H9 (cell line): ENCODE results near the gene ASF1B. TPM values are rescaled to one million over a fixed set of nuclear protein-coding genes. Genes with fewer than 3 reads are reported as not detected.

Experiments
- DNase-seq: peaks from one replicate; pipeline ENCODE4 v3.0.0-alpha.2; 2017
- H2AFZ ChIP-seq: one replicate; pipeline ENCODE4 v1.6.1; 2013; ENCODE audit warnings: mild to moderate bottlenecking, low read length, control low read depth, moderate library complexity
- H2AK5ac ChIP-seq: 2 replicates; pipeline ENCODE4 v1.6.1; 2013; ENCODE audit warnings: low read length, control low read depth, mixed read lengths; ENCODE audit not compliant: insufficient read length
- H2BK120ac ChIP-seq: one replicate; pipeline ENCODE4 v1.6.1; 2013; ENCODE audit warnings: low read depth, mild to moderate bottlenecking, low read length, control low read depth, inconsistent platforms; ENCODE audit not compliant: poor library complexity, severe bottlenecking
- H2BK12ac ChIP-seq: 2 replicates; pipeline ENCODE4 v1.6.1; 2013; ENCODE audit warnings: low read length, control low read depth, mixed read lengths, low read depth; ENCODE audit not compliant: insufficient read length
- H2BK15ac ChIP-seq: 2 replicates; pipeline ENCODE4 v1.6.1; 2013; ENCODE audit warnings: low read depth, low read length, control low read depth
- H2BK20ac ChIP-seq: one replicate; pipeline ENCODE4 v1.6.1; 2013; ENCODE audit warnings: low read depth, mild to moderate bottlenecking, low read length, control low read depth, inconsistent platforms; ENCODE audit not compliant: poor library complexity, severe bottlenecking
- H2BK5ac ChIP-seq: 2 replicates; pipeline ENCODE4 v1.6.1; 2013; ENCODE audit warnings: low read length, control low read depth, mixed read lengths; ENCODE audit not compliant: insufficient read length
- H3K14ac ChIP-seq: 2 replicates; pipeline ENCODE4 v1.6.1; 2013; ENCODE audit warnings: low read length, control low read depth; ENCODE audit not compliant: insufficient read depth
- H3K18ac ChIP-seq: 2 replicates; pipeline ENCODE4 v1.6.1; 2013; ENCODE audit warnings: low read depth, mild to moderate bottlenecking, mixed read lengths, low read length, control low read depth; ENCODE audit not compliant: insufficient read length
- H3K23ac ChIP-seq: 2 replicates; pipeline ENCODE4 v1.6.1; 2013; ENCODE audit warnings: low read length, control low read depth, mixed read lengths, low read depth; ENCODE audit not compliant: insufficient read length
- H3K23me2 ChIP-seq: 2 replicates; pipeline ENCODE4 v1.6.1; 2013; ENCODE audit warnings: low read depth, mild to moderate bottlenecking, mixed read lengths, low read length, control low read depth; ENCODE audit not compliant: insufficient read length, poor library complexity, severe bottlenecking
- H3K27ac ChIP-seq: 2 replicates; pipeline ENCODE4 v1.5.1; 2013; ENCODE audit warnings: low read length, control low read depth, mixed read lengths, low read depth; ENCODE audit not compliant: insufficient read length
- H3K27me3 ChIP-seq: 2 replicates; pipeline ENCODE4 v1.6.1; 2013; ENCODE audit warnings: low read length, control low read depth, inconsistent platforms; ENCODE audit not compliant: insufficient read depth
- H3K4ac ChIP-seq: 2 replicates; pipeline ENCODE4 v1.6.1; 2013; ENCODE audit warnings: low read depth, mild to moderate bottlenecking, control low read depth, inconsistent platforms, low read length, moderate library complexity
- H3K4me1 ChIP-seq: 2 replicates; pipeline ENCODE4 v1.6.1; 2013; ENCODE audit warnings: low read length, control low read depth, inconsistent platforms; ENCODE audit not compliant: insufficient read depth
- H3K4me2 ChIP-seq: 2 replicates; pipeline ENCODE4 v1.6.1; 2013; ENCODE audit warnings: low read length, control low read depth, mixed read lengths; ENCODE audit not compliant: insufficient read length, insufficient read depth
- H3K56ac ChIP-seq: 2 replicates; pipeline ENCODE4 v1.6.1; 2013; ENCODE audit warnings: low read depth, mild to moderate bottlenecking, mixed read lengths, low read length, control low read depth; ENCODE audit not compliant: insufficient read length
- H3K79me1 ChIP-seq: 2 replicates; pipeline ENCODE4 v1.6.1; 2013; ENCODE audit warnings: low read depth, mild to moderate bottlenecking, moderate library complexity, low read length, control low read depth, inconsistent platforms; ENCODE audit not compliant: insufficient read depth, poor library complexity, severe bottlenecking
- H3K79me2 ChIP-seq: 2 replicates; pipeline ENCODE4 v1.6.1; 2013; ENCODE audit warnings: low read length, control low read depth, inconsistent platforms; ENCODE audit not compliant: insufficient read depth
- H3K9ac ChIP-seq: 2 replicates; pipeline ENCODE4 v1.6.1; 2013; ENCODE audit warnings: low read length, control low read depth, mixed read lengths; ENCODE audit not compliant: insufficient read length; ENCODE audit errors: extremely low read depth
- H3K9me3 ChIP-seq: one replicate; pipeline ENCODE4 v1.6.1; 2013; ENCODE audit warnings: low read depth, low read length, inconsistent platforms; ENCODE audit not compliant: control insufficient read depth
- H3T11ph ChIP-seq: one replicate; pipeline ENCODE4 v1.6.1; 2013; ENCODE audit warnings: mild to moderate bottlenecking, low read length, control low read depth, inconsistent platforms
- H4K20me1 ChIP-seq: one replicate; pipeline ENCODE4 v1.6.1; 2013; ENCODE audit not compliant: control insufficient read depth, insufficient read length, insufficient read depth
- H4K5ac ChIP-seq: 2 replicates; pipeline ENCODE4 v1.6.1; 2013; ENCODE audit warnings: low read depth, mild to moderate bottlenecking, mixed read lengths, low read length, control low read depth; ENCODE audit not compliant: insufficient read length
- H4K8ac ChIP-seq: replicated peaks from 2 replicates; pipeline ENCODE4 v1.6.1; 2013; ENCODE audit warnings: low read length, control low read depth, mixed read lengths, low read depth; ENCODE audit not compliant: insufficient read length
- H4K91ac ChIP-seq: 2 replicates; pipeline ENCODE4 v1.6.1; 2013; ENCODE audit warnings: low read depth, mild to moderate bottlenecking, moderate library complexity, mixed read lengths, low read length, control low read depth; ENCODE audit not compliant: insufficient read length
- H3K27ac Mint-ChIP-seq, 3 experiments: 2 replicates in 2 of 3; 3 replicates in 1 of 3; pipeline ENCODE4 v1.8.0; 2020 to 2021; ENCODE audit warnings: mixed read lengths in 3 of 3, mild to moderate bottlenecking in 1 of 3, moderate library complexity in 1 of 3
- H3K27me3 Mint-ChIP-seq: 2 replicates; pipeline ENCODE4 v1.8.0; 2021; ENCODE audit warnings: low read depth, mild to moderate bottlenecking, moderate library complexity, mixed read lengths
- H3K36me3 Mint-ChIP-seq, 3 experiments: 2 replicates in 2 of 3; 3 replicates in 1 of 3; pipeline ENCODE4 v1.8.0; 2020 to 2021; ENCODE audit warnings: low read depth in 3 of 3, mixed read lengths in 3 of 3; ENCODE audit not compliant: insufficient read depth in 1 of 3
- H3K4me1 Mint-ChIP-seq, 2 experiments: 2 replicates each; pipeline ENCODE4 v1.8.0; 2020; ENCODE audit warnings: mixed read lengths in 2 of 2
- H3K4me3 Mint-ChIP-seq, 2 experiments: 2 replicates in 1 of 2; 3 replicates in 1 of 2; pipeline ENCODE4 v1.8.0; 2020 to 2021; ENCODE audit warnings: mild to moderate bottlenecking in 2 of 2, mixed read lengths in 2 of 2, moderate library complexity in 1 of 2
- H3K9me3 Mint-ChIP-seq, 2 experiments: 2 replicates in 1 of 2; 3 replicates in 1 of 2; pipeline ENCODE4 v1.8.0; 2020; ENCODE audit warnings: mild to moderate bottlenecking in 2 of 2, mixed read lengths in 2 of 2, moderate library complexity in 1 of 2
- WGBS: extraction: QIAGEN DNeasy Blood & Tissue Kit; methylation state at CpG from one replicate; pipeline ENCODE4 v1.1.7; 2013; ENCODE audit warnings: missing lambda C conversion rate, low lambda C conversion rate, mixed read lengths; ENCODE audit not compliant: insufficient read length; ENCODE audit errors: extremely low coverage; 5-methylcytosine and 5-hydroxymethylcytosine counted together
- total RNA-seq: library from RNA; stranded (reverse); gene quantifications from 2 replicates; pipeline ENCODE4 v1.2.1, GENCODE V29; 2021
- TF ChIP-seq, protein P1 (sequence below): fragments of 200-600 bp; sonication (generic); conservative IDR thresholded peaks from 3 replicates; pipeline ENCODE4 v1.8.0; 2021; ENCODE audit warnings: antibody characterized with exemption, mild to moderate bottlenecking

Gene ASF1B
- total RNA-seq, 1 experiment from 2014 or later: 46.6 TPM

GRCh38 chr19:14152713-14153112, 16.3 kb upstream of the ASF1B start:
- no CpG with 5 or more reads among the region's 12 CpGs for WGBS
- Histone ChIP-seq H3K4me2 (no peak overlapping the region), H3K56ac (no peak overlapping the region), H4K8ac (no peak overlapping the region), H2BK120ac (no peak overlapping the region), H2BK15ac (no peak overlapping the region), H2BK5ac (no peak overlapping the region), H4K5ac (no peak overlapping the region), H3K27ac (no peak overlapping the region), H3K23me2 (no peaks in the 10 kb centered on the region), H3K27me3 (no peaks in the 10 kb centered on the region), H3K79me1 (no peaks in the 10 kb centered on the region), H3K4me1 (no peaks in the 10 kb centered on the region), H3K79me2 (no peaks in the 10 kb centered on the region), H2BK12ac (no peak overlapping the region), H3K14ac (no peak overlapping the region), H4K91ac (no peak overlapping the region), H3K18ac (no peak overlapping the region), H2AK5ac (no peak overlapping the region), H3K23ac (no peak overlapping the region), H2BK20ac (no peak overlapping the region), H3K9ac (no peak overlapping the region), H2AFZ (no peak overlapping the region), H3K9me3 (no peaks in the 10 kb centered on the region), H3T11ph (no peak overlapping the region), H3K4ac (no peak overlapping the region), H4K20me1 (no peaks in the 10 kb centered on the region)
- no peak overlapping the region for H3K4me3 Mint-ChIP-seq
- no peaks in the 10 kb centered on the region for H3K9me3 Mint-ChIP-seq
- no peak for DNase-seq
- peaks cover 33 to 55% (median 46%) of the 10 kb centered on the region in 3 experiments; a peak in 6 of 7 replicates for H3K36me3 Mint-ChIP-seq
- peaks cover 13 to 30% of the 10 kb centered on the region in 2 experiments for H3K4me1 Mint-ChIP-seq
- H3K27me3 Mint-ChIP-seq: no peaks in the 10 kb centered on the region
- peak overlapping the region in 1 of 3 experiments; percentile 46; a peak in 3 of 7 replicates for H3K27ac Mint-ChIP-seq
- TF ChIP-seq, protein P1, sequence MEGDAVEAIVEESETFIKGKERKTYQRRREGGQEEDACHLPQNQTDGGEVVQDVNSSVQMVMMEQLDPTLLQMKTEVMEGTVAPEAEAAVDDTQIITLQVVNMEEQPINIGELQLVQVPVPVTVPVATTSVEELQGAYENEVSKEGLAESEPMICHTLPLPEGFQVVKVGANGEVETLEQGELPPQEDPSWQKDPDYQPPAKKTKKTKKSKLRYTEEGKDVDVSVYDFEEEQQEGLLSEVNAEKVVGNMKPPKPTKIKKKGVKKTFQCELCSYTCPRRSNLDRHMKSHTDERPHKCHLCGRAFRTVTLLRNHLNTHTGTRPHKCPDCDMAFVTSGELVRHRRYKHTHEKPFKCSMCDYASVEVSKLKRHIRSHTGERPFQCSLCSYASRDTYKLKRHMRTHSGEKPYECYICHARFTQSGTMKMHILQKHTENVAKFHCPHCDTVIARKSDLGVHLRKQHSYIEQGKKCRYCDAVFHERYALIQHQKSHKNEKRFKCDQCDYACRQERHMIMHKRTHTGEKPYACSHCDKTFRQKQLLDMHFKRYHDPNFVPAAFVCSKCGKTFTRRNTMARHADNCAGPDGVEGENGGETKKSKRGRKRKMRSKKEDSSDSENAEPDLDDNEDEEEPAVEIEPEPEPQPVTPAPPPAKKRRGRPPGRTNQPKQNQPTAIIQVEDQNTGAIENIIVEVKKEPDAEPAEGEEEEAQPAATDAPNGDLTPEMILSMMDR: no peak
